GM10266 (cell line): ENCODE data around the gene ZNF22.

Experiments
- DNase-seq: peaks from one replicate; pipeline ENCODE4 v3.0.0; 2012; ENCODE audit errors: extremely low spot score
- TF ChIP-seq, protein P1 (sequence below): IDR thresholded peaks from 2 replicates; pipeline ENCODE4 v1.5.1; 2012; ENCODE audit warnings: mild to moderate bottlenecking, low read depth; ENCODE audit not compliant: control insufficient read depth, insufficient read depth; ENCODE audit errors: missing control alignments

The ZNF22 gene

DNA sequence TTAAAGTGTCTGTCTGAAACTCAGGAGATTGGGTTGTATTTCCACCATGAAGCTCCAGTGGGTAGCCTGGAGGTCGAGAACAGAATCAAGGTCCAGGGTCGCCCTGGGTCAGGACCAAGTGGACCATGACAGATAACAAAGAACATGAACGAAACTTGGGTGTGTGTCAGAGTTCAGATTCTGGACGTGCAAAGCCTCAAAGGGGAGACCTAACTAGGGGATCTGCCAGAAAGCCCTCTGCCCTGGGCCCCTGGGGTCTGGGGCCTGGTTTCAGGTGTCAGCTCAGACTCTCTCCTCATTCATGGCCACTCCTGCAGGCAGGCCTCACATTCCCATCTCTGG, 39.5 kb upstream of the ZNF22 start:
- no peak for DNase-seq
- TF ChIP-seq, protein P1, sequence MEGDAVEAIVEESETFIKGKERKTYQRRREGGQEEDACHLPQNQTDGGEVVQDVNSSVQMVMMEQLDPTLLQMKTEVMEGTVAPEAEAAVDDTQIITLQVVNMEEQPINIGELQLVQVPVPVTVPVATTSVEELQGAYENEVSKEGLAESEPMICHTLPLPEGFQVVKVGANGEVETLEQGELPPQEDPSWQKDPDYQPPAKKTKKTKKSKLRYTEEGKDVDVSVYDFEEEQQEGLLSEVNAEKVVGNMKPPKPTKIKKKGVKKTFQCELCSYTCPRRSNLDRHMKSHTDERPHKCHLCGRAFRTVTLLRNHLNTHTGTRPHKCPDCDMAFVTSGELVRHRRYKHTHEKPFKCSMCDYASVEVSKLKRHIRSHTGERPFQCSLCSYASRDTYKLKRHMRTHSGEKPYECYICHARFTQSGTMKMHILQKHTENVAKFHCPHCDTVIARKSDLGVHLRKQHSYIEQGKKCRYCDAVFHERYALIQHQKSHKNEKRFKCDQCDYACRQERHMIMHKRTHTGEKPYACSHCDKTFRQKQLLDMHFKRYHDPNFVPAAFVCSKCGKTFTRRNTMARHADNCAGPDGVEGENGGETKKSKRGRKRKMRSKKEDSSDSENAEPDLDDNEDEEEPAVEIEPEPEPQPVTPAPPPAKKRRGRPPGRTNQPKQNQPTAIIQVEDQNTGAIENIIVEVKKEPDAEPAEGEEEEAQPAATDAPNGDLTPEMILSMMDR: no peak

DNA sequence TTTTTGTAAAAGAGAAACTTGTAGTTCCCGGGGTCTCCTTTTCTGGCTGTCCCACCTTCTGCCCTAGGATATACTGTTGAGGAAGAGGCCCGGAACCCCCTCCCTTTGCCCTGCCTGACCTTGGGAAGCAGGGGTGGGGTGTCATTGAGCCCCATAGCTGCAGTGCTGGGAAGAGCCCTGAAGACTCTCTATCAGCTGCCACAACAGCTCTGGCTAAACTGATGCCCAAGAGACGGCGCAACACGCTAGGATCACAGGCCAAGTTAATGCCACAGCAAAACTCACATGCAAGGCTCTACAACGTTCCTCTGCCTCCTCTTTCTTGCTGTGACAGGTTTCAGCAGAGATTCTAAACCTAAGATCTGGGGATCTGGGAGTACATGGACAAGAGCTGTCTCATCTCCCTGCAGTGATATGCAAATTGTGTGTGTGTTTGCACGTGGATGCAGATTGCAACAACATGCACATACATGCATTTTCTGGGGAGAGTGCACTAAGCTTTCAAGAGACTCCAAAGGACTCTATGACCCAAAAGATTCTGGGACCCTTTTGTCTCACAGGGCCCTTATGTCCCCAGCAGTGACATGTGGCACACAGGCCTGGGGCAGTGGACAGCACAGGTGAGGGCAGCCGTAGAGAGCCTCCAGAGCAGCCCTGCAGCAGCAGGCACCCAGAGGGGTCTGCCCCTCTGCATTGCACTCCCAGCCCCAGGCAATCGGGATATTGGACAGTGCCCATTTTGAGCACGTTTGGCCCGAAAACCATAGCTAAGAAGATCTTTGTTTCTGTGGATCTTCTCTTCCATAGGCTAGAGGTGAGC, 38.6 kb upstream of the ZNF22 start:
- no peak for DNase-seq
- TF ChIP-seq, protein P1: no peak

DNA sequence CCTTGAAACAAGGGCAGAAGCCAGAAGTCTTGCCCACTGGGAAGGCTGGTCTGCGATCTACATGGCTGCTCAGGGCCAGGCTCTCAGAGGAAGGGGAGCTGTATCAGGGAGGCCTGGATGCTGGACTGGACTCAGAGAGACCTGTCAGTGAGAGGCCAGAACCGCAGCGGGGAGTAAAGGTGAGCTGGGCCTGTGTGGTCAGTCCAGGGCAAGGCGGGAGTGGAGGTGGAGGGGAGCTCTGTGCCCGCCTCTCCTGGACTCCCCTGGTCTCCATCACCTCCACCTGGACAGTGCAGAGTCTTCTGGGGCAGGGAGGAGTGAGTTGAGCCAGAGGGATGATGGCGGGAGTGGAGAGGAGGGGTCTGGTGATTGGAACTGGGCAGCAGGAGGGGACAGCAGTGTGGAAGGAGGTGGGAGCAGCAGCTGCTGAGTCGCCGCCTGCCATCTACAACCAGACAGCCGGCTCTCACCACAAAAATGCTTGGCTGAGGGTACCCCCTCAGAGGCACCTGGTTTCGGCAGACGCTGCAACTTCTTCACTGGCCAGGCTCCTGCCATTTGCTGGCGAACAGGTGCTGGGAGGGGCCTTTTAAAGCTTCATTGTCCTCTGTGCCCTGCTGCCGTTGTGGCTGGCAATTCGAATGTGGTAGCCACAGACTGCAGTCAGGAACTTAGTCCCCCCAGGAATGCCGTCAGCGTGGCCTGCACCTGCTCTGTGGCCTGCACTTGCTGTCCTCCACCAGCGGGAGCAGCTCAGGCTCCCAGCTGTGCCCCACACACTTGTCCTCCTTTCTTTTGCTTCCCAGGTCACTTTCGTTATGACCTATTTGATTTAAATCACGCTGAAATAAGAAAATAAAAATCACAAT, 37.6 kb upstream of the ZNF22 start:
- TF ChIP-seq, protein P1: peak; percentile 30
- DNase-seq: no peak

DNA sequence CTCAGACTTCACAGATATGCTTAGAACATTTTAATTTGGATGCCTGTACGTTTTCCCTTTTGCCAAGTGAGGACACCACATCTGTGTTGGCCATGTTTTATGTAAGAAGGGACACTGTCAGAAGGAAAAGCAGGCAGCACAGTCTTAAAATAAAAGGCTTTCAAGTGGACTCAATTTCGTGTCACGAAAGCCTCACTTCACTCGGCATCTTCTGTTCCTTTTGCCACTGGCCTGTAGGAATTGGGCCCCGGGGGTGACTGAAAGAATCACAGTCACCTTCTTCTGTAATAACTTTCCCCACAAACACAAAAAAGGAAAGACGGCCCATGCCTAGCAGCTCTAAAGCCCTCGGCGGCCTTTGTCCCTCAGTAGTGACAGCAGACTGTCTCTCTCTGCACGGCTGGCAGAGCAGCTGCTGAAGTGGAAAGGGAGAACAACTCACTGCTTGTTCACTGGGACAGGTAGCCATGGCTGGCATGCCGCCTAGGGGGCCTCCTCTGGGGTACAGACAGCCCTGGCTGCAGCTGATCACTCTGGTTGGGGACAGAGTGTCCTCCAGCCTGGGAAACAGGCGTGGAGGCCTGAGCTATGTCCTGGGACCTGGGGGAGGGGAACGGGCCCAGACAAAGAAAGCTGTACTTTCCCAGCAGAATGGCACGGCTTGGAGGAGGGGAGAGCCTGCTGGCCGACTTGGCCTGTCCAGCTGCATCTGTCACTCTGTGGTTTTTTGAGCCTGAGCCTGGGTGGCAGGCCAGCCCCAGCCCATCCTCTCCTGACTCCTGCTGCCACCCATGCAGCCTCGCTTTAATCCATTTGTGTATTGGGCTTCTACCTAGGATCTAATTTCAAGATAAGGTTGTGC, 36.7 kb upstream of the ZNF22 start:
- TF ChIP-seq, protein P1: no peak
- no peak for DNase-seq

DNA sequence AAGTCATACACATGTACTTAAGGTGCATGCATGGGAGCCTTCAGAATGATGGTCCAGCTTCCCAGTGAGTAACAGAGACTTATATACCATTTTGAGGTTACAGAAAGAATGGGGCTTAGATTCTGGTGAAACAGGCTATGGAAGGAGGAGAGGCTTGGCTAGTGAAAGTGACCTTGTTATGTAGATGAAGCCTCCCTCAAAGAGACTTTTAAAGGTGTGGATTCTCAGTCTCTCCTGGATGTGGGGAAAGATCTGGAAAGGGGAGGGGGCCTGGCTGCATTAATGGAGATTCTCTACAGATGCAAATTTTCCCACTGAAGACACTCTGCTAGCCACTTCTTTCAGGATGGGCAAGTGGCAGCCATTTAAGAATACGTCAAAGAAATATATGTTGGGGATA, 35.6 kb upstream of the ZNF22 start:
- no peak for DNase-seq
- TF ChIP-seq, protein P1: no peak

DNA sequence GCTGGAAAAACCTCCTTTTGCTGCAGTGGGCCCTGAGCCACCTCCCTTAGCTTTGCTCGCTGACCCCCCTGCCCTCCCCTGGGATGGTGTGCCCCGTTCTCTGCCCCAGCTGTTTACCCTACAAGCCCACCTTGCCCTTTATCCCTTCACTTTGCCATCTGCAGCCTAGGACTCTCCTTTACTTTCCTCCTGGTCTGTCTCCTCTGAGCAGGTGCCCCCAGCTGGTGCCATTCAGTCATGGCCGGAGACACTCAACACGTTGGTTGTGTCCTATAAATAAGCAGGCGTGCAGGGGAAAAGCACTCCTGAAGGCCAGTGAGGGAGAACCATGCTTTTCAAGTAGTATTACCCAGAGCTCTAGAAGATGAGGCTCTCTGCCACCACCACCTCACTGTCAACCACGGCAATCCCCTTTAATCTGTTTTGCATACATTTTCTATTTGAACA, 35.0 kb upstream of the ZNF22 start:
- TF ChIP-seq, protein P1: no peak
- DNase-seq: no peak
